ENCODE data around the gene TAS2R30.

DNA sequence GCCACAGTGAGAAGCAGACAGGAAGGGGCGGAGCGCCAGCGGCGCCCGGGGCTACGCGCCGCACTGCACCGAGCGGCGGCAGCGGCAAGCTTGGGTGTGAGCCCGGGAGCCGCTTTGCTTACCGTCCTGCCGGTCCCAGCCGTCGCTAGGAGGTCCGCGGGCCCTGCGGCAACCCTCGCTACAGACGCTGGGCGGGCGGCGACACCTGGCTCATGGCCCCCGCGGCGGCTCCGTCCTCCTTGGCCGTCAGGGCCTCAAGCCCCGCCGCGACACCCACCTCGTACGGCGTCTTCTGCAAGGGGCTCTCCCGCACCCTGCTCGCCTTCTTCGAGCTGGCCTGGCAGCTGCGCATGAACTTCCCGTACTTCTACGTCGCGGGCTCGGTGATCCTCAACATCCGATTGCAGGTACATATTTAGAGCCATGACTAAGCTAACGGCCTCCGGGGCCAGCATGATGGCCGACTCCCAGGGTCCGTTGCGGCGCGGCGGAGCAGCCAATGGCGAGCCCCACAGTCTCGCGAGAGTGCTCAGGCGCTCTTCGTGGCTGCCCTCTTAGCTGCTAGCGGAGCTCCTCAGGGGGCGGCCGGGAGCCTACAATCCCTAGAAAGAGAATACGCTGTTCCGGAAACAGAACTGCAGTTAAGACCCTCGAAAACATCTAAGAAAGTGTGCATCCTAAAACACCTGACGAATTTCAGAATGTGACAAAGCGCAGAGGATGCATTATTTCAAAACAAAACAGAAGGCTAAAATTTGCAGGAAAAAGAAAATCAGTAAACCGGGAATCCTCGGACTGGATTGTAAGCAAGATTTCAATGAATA, 36.9 kb upstream of the TAS2R30 start, which contains the start of gene SMIM10L1:
- TF ChIP-seq TAF1 (IDR thresholded peaks at IDR 0.05; ENCODE audit: low read depth, low read length) (peak; percentile 67; the same call in 1 of the 2 replicates), POLR2A (IDR thresholded peaks at IDR 0.05; ENCODE audit: low read depth, low read length) (peak; percentile 89), POLR2AphosphoS5 (IDR thresholded peaks at IDR 0.05; ENCODE audit: low read depth, low read length) (peak; percentile 93), SPI1 (IDR thresholded peaks at IDR 0.05; ENCODE audit: low read depth, low read length) (no peak)
